Right atrium auricular region (tissue), 2 donors: ENCODE measurements around the gene ANXA3. TPM values are rescaled to one million over a fixed set of nuclear protein-coding genes. Genes with fewer than 3 reads are reported as not detected.

Experiments
- DNase-seq: peaks from one replicate; pipeline ENCODE4 v3.0.0-alpha.2; 2019; ENCODE audit warnings: low spot score
- H3K27ac ChIP-seq, 2 donors: fragments of 200-600 bp; sonication (generic); 1 replicate in 1 of 2; 2 replicates in 1 of 2; pipeline ENCODE4 v1.5.1; 2016 to 2019
- H3K27me3 ChIP-seq, 2 donors: fragments of 200-600 bp; sonication (generic); one replicate each; pipeline versions ENCODE4 v1.5.1 to v1.6.0; 2017 to 2019
- H3K36me3 ChIP-seq: fragments of 200-600 bp; sonication (generic); one replicate; pipeline ENCODE4 v1.5.1; 2016
- H3K4me1 ChIP-seq, 2 donors: fragments of 200-600 bp; sonication (generic); one replicate each; pipeline versions ENCODE4 v1.5.1 to v1.6.0; 2017 to 2019
- H3K4me3 ChIP-seq, 2 donors: fragments of 200-600 bp; sonication (generic); 1 replicate in 1 of 2; 2 replicates in 1 of 2; pipeline ENCODE4 v1.5.1; 2017 to 2019; ENCODE audit warnings: mild to moderate bottlenecking in 1 of 2, moderate library complexity in 1 of 2
- H3K9me3 ChIP-seq, 2 donors: fragments of 200-600 bp; sonication (generic); one replicate each; pipeline ENCODE4 v1.5.1; 2019
- total RNA-seq, 2 donors: library from RNA; depleted of rRNA; stranded (reverse); fragments of >200 nt; gene quantifications; one replicate each; pipeline ENCODE4 v1.1.0, GENCODE V29; 2016
- TF ChIP-seq, protein P1 (sequence below), 2 donors: fragments of 200-600 bp; sonication (generic); IDR thresholded peaks; one replicate each; pipeline ENCODE4 v1.5.1; 2019; ENCODE audit warnings: antibody characterized with exemption in 2 of 2

ANXA3 gene
- total RNA-seq, 2 donors from 2014 or later: 39.4 to 54.0 TPM

DNA sequence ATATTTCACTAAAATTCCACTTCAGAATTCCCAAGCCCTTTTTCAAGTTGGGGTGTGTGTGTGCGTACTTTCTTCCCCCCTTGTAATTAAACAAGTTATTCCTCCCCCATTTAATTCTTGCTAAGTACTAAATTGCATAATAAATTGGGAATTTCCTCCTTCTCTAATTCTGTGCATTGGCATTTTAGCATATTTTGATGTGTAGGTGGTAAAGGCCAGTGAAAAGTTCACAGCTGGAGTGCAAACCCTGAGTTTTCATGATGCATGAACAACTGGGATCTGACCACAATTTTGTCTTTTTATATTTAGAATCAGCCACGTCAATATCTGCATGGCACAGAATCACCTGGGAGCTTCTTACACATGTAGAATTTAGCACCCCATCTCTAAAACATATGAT is 18.5 kb downstream of the ANXA3 start:
- no peak overlapping the region for H3K27ac ChIP-seq
- TF ChIP-seq, protein P1, sequence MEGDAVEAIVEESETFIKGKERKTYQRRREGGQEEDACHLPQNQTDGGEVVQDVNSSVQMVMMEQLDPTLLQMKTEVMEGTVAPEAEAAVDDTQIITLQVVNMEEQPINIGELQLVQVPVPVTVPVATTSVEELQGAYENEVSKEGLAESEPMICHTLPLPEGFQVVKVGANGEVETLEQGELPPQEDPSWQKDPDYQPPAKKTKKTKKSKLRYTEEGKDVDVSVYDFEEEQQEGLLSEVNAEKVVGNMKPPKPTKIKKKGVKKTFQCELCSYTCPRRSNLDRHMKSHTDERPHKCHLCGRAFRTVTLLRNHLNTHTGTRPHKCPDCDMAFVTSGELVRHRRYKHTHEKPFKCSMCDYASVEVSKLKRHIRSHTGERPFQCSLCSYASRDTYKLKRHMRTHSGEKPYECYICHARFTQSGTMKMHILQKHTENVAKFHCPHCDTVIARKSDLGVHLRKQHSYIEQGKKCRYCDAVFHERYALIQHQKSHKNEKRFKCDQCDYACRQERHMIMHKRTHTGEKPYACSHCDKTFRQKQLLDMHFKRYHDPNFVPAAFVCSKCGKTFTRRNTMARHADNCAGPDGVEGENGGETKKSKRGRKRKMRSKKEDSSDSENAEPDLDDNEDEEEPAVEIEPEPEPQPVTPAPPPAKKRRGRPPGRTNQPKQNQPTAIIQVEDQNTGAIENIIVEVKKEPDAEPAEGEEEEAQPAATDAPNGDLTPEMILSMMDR (IDR thresholded peaks at IDR 0.05): no peak
- peaks cover 0 to 35% of the 10 kb centered on the region in 2 donors for H3K4me1 ChIP-seq
- DNase-seq: no peak
- H3K36me3 ChIP-seq: no peaks in the 10 kb centered on the region
- no peaks in the 10 kb centered on the region for H3K9me3 ChIP-seq
- H3K27me3 ChIP-seq: no peaks in the 10 kb centered on the region
- no peak overlapping the region for H3K4me3 ChIP-seq

DNA sequence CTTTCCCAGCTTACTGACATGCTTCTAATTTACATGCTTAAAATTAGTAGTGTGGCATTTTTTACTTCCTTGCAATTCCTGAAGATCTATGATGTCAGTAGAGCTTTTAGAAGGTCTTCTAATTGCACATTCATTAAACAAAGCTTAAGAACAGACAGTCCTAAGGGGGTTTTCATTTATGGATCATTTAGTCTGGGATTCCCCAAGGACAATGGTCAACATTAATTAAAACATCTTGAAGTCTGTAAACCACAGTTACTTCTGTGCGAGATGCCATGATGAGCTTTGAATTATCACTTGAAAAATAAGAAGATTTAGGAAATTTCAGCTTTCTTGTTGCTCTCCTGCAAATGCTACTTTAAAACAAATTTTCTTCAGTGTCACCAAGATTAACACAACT is 20.2 kb downstream of the ANXA3 start:
- TF ChIP-seq, protein P1 (IDR thresholded peaks at IDR 0.05): no peak
- no peak for DNase-seq
- no peak overlapping the region for H3K27ac ChIP-seq
- H3K27me3 ChIP-seq: no peaks in the 10 kb centered on the region
- H3K9me3 ChIP-seq: no peaks in the 10 kb centered on the region
- H3K4me1 ChIP-seq: peaks cover 0 to 27% of the 10 kb centered on the region in 2 donors
- H3K4me3 ChIP-seq: no peak overlapping the region
- no peaks in the 10 kb centered on the region for H3K36me3 ChIP-seq

GRCh38 chr4:78578674-78579425 is 27.3 kb downstream of the ANXA3 start:
- H3K4me3 ChIP-seq: no peak overlapping the region
- TF ChIP-seq, protein P1 (IDR thresholded peaks at IDR 0.05): no peak
- no peaks in the 10 kb centered on the region for H3K9me3 ChIP-seq
- H3K27me3 ChIP-seq: no peaks in the 10 kb centered on the region
- H3K4me1 ChIP-seq: no peaks in the 10 kb centered on the region
- H3K27ac ChIP-seq: no peak overlapping the region
- no peaks in the 10 kb centered on the region for H3K36me3 ChIP-seq
- DNase-seq: no peak

DNA sequence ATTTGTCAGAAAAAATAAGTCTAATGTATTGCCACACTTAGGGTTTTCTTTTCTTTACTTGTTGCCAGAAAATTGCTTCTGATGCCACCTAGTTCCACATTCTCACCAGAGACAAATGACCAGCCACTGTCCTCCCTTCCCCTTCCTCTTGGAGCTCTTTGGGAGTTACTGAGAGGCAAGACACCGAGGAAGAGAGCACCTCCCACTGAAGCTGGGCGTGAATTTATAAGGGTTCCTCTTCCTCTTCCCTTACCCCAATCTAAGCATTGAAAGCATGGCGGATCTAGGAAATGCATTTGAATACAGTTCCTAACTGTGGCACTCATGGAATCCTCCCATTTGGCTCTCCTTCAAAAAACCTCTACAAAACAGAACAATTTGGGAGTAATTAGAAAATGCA is 30.0 kb downstream of the ANXA3 start:
- peaks cover 4% of the 10 kb centered on the region for H3K36me3 ChIP-seq

DNA sequence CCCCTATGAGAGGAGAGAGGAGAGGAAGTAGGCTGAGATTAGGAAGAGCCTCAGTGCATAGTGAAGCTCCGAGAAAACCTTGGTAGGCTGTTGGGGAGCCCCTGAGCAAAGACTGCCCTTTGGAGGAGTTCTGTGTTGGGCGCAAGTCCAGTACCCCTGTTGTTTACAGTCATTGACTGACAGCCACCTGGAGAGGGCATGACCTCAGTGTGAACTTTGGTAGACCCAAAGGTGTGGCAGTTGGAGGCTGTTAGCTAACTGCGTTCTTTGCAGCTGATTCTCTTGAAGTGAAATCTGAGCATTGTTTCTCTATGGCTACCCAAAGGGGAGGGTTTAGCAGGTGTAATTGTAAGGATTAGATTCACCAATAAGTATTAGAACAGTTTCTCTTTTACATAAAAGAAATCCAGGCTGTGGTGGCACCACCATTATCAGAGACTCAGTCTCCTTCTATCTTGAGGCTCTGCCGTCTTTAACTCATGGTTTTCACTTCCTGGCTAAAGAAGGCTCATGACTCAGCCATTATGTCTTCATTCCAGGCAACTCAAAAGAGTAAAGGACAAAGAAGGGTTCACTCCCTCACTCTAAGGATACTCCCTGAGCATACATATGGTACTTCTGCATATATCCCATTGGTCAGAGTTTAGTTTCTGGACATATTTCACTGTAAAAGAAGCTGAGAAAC is 33.4 kb downstream of the ANXA3 start:
- Histone ChIP-seq H3K4me1 (peaks cover 0 to 5% of the 10 kb centered on the region in 2 donors), H3K4me3 (no peak overlapping the region), H3K36me3 (peaks cover 8% of the 10 kb centered on the region), H3K27me3 (no peaks in the 10 kb centered on the region), H3K27ac (no peak overlapping the region), H3K9me3 (no peaks in the 10 kb centered on the region)
- DNase-seq: no peak
- TF ChIP-seq, protein P1 (IDR thresholded peaks at IDR 0.05): no peak

More for the DNA sequence above, 30.0 kb downstream of the ANXA3 start:
- Histone ChIP-seq H3K27me3 (no peaks in the 10 kb centered on the region), H3K27ac (no peak overlapping the region), H3K9me3 (no peaks in the 10 kb centered on the region), H3K4me3 (no peak overlapping the region), H3K4me1 (no peaks in the 10 kb centered on the region)
- no peak for DNase-seq
- TF ChIP-seq, protein P1 (IDR thresholded peaks at IDR 0.05): no peak
